HG03039 (cell line): ENCODE results near the gene PDS5B.
"Not testable (repeated sequence)": the region's sequence is repeated elsewhere in the genome, so short reads cannot be mapped to it uniquely, and the experiment has no call there.

Experiments
- ATAC-seq: cut with Tn5 transposase; IDR thresholded peaks from one replicate; pipeline ENCODE4 v1.9.1; 2021; ENCODE audit warnings: mild to moderate bottlenecking, moderate library complexity; ENCODE audit not compliant: unreplicated experiment

Gene PDS5B

GRCh38 chr13:32586080-32586900 lies at the start of gene PDS5B:
Gene PDS5B, plus strand, starts transcription at chr13:32586452. Its CDS starts 62,321 bp downstream, at chr13:32648773.
- ATAC-seq, result peak; percentile 78

GRCh38 chr13:32537580-32538142 lies 48.6 kb upstream of the PDS5B start:
- no peak for ATAC-seq

GRCh38 chr13:32538143-32538620 lies 48.1 kb upstream of the PDS5B start:
- peak; percentile 75 for ATAC-seq

GRCh38 chr13:32538621-32539246 lies 47.5 kb upstream of the PDS5B start, which contains the start of gene N4BP2L2:
Gene N4BP2L2, minus strand, starts transcription at chr13:32538795. Its CDS starts 1,768 bp downstream, at chr13:32537027.
- ATAC-seq, result peak; percentile 97

- no peak for ATAC-seq
Observed at GRCh38 chr13:32542221-32542620, 44.0 kb upstream of the PDS5B start.

- ATAC-seq, result no peak
Observed at GRCh38 chr13:32545083-32545482, 41.2 kb upstream of the PDS5B start.

GRCh38 chr13:32548837-32549236 lies 37.4 kb upstream of the PDS5B start:
- no peak for ATAC-seq

GRCh38 chr13:32549788-32550187 lies 36.5 kb upstream of the PDS5B start:
- no peak for ATAC-seq

- no peak for ATAC-seq
Observed at GRCh38 chr13:32553720-32554119, 32.5 kb upstream of the PDS5B start.

GRCh38 chr13:32555613-32556012 lies 30.6 kb upstream of the PDS5B start:
- no peak for ATAC-seq

- not testable (repeated sequence) for ATAC-seq
Observed at GRCh38 chr13:32560842-32561241, 25.4 kb upstream of the PDS5B start.

- ATAC-seq, result not testable (repeated sequence)
Observed at GRCh38 chr13:32575687-32576086, 10.6 kb upstream of the PDS5B start.

GRCh38 chr13:32577032-32577431 lies 9.2 kb upstream of the PDS5B start:
- ATAC-seq, result no peak

- ATAC-seq, result no peak
Observed at GRCh38 chr13:32581177-32581786, 5.0 kb upstream of the PDS5B start.

- ATAC-seq, result no peak
Observed at GRCh38 chr13:32582281-32582680, 4.0 kb upstream of the PDS5B start.

- ATAC-seq, result no peak
Observed at GRCh38 chr13:32582991-32583390, 3.3 kb upstream of the PDS5B start.

GRCh38 chr13:32585550-32586079 lies 637 bp upstream of the PDS5B start:
- no peak for ATAC-seq

- peak; percentile 37 for ATAC-seq
Observed at GRCh38 chr13:32587011-32587810, 959 bp downstream of the PDS5B start.

- no peak for ATAC-seq
Observed at GRCh38 chr13:32587811-32588170, 1.5 kb downstream of the PDS5B start.

- ATAC-seq, result no peak
Observed at GRCh38 chr13:32588736-32589135, 2.5 kb downstream of the PDS5B start.
